ENCODE measurements around the gene MSH4. TPM values are rescaled to one million over a fixed set of nuclear protein-coding genes. Genes with fewer than 3 reads are reported as not detected.

MSH4 gene
- polyA plus RNA-seq, 1 donor (not counting 4 experiments of a cell fraction or from before 2014, with no cell fraction given), result 0.13 TPM

DNA sequence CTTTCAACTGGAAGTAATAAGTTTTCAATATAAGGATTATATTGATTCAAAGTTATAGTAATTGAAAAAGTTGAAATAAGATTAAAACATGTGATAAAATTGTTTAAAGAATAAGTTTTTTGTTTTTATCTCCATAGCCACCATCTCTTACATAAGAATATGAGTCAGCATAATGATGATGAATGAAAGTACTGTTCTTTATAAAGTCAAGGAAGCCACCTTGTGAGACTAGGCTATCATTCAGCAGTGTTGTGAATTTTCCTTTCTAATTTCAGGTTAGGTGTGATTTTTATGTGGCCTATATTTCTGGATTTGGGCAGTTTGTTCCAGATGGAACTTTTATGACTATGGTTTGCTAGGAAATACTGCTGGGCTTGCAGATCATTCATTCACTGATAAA lies 157.9 kb downstream of the MSH4 start:
- no peaks in the 10 kb centered on the region for H4K20me1 ChIP-seq (ENCODE audit: control insufficient read depth, extremely low read depth, insufficient read depth, low read length)
- dilution Hi-C loops (cut with MboI; ENCODE audit: extremely low pct_ligation_motif_present, low sequenced_read_pairs), result no loop called here
- H3K4me2 ChIP-seq (ENCODE audit: control insufficient read depth, extremely low read depth, insufficient read depth, low read depth, low read length), result no peak overlapping the region
- no peak overlapping the region for H3K4me3 ChIP-seq (ENCODE audit: control insufficient read depth in 2 of 3, extremely low read depth in 1 of 3, insufficient read depth in 2 of 3, low read depth in 1 of 3, low read length in 3 of 3)
- H2AFZ ChIP-seq (ENCODE audit: control insufficient read depth, low read length), result peak overlapping the region; percentile 34
- DNase-seq (ENCODE audit: low read depth, low spot score) (no peak), FAIRE-seq (no peak)
- no peaks in the 10 kb centered on the region for H3K36me3 ChIP-seq (ENCODE audit: control insufficient read depth in 2 of 2, extremely low read depth in 1 of 2, insufficient read depth in 2 of 2, low read length in 2 of 2)
- H3K27me3 ChIP-seq (ENCODE audit: control insufficient read depth, extremely low read depth, insufficient read depth, low read length), result no peaks in the 10 kb centered on the region
- H3K9me3 ChIP-seq (ENCODE audit: control insufficient read depth, low read depth, low read length), result no peaks in the 10 kb centered on the region
- H3K4me1 ChIP-seq (ENCODE audit: control insufficient read depth, extremely low read depth, insufficient read depth, low read length), result no peaks in the 10 kb centered on the region
- H3K9me1 ChIP-seq (ENCODE audit: control insufficient read depth, extremely low read depth, insufficient read depth, low read length), result no peaks in the 10 kb centered on the region
- H3K27ac ChIP-seq (ENCODE audit: control insufficient read depth, insufficient read depth, low read length), result peak overlapping the region; percentile 35
- H3K9ac ChIP-seq (ENCODE audit: control insufficient read depth, extremely low read depth, insufficient read depth, low read length), result no peak overlapping the region
- TF ChIP-seq, protein P1, sequence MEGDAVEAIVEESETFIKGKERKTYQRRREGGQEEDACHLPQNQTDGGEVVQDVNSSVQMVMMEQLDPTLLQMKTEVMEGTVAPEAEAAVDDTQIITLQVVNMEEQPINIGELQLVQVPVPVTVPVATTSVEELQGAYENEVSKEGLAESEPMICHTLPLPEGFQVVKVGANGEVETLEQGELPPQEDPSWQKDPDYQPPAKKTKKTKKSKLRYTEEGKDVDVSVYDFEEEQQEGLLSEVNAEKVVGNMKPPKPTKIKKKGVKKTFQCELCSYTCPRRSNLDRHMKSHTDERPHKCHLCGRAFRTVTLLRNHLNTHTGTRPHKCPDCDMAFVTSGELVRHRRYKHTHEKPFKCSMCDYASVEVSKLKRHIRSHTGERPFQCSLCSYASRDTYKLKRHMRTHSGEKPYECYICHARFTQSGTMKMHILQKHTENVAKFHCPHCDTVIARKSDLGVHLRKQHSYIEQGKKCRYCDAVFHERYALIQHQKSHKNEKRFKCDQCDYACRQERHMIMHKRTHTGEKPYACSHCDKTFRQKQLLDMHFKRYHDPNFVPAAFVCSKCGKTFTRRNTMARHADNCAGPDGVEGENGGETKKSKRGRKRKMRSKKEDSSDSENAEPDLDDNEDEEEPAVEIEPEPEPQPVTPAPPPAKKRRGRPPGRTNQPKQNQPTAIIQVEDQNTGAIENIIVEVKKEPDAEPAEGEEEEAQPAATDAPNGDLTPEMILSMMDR (optimal IDR thresholded peaks at IDR 0.05 in 1 of 3, IDR thresholded peaks at IDR 0.05 in 1 of 3, conservative IDR thresholded peaks at IDR 0.05 in 1 of 3; ENCODE audit: extremely low read depth in 1 of 3, insufficient read depth in 2 of 3, low read length in 3 of 3), result no peak
- no peak for TF ChIP-seq EZH2 (IDR thresholded peaks at IDR 0.05; ENCODE audit: low read length)
- H3K79me2 ChIP-seq (ENCODE audit: control insufficient read depth, insufficient read depth, low read length), result no peaks in the 10 kb centered on the region

Small RNA genes lying within 50 kb of the gene (small RNA-seq; reads per million reads assigned to genes)
- gene SNORD45A (ENCODE audit: insufficient read length in 3 of 3, low read depth in 3 of 3, low replicate concordance in 1 of 3) (0 reads per million in 3 experiments), gene SNORD45B (ENCODE audit: insufficient read length in 3 of 3, low read depth in 3 of 3, low replicate concordance in 1 of 3) (0 reads per million in 3 experiments), gene SNORD45C (ENCODE audit: insufficient read length in 3 of 3, low read depth in 3 of 3, low replicate concordance in 1 of 3) (0 reads per million in 3 experiments)

Other genes with a start within 250 kb of the MSH4 start
- gene SLC44A5, start 185.8 kb upstream of the MSH4 start, polyA plus RNA-seq, result 0.31 to 0.72 TPM (median 0.49 TPM) in 3 replicates
- 26.8 to 52.2 TPM (median 29.3 TPM) in 3 replicates for gene ACADM, start 72.2 kb upstream of the MSH4 start, polyA plus RNA-seq
- 72.1 to 243 TPM (median 119 TPM) in 3 replicates for gene RABGGTB, start 10.6 kb upstream of the MSH4 start, polyA plus RNA-seq
- not detected in 3 replicates for gene ASB17, start 135.5 kb downstream of the MSH4 start, polyA plus RNA-seq